HEK293 (cell line): ENCODE measurements around the gene MRPL19.

Experiments used
- EGR2 ChIP-seq: fragments of 450-650 bp; formaldehyde crosslinking; IDR thresholded peaks from 2 replicates; pipeline ENCODE4 v1.5.1; 2016; ENCODE audit warnings: low read depth, missing biosample characterization, missing genetic modification characterization
- GFI1B ChIP-seq: fragments of 450-650 bp; formaldehyde crosslinking; IDR thresholded peaks from 2 replicates; pipeline ENCODE4 v1.5.1; 2016; ENCODE audit warnings: missing biosample characterization, missing genetic modification characterization
- GLI4 ChIP-seq: fragments of 450-650 bp; formaldehyde crosslinking; IDR thresholded peaks from 2 replicates; pipeline ENCODE4 v1.5.1; 2016; ENCODE audit warnings: missing biosample characterization, missing genetic modification characterization
- KLF10 ChIP-seq: fragments of 450-650 bp; IDR thresholded peaks from 2 replicates; pipeline ENCODE4 v1.5.1; 2018; ENCODE audit warnings: missing biosample characterization, mild to moderate bottlenecking, missing genetic modification characterization
- KLF17 ChIP-seq: fragments of 450-650 bp; formaldehyde crosslinking; IDR thresholded peaks from 2 replicates; pipeline ENCODE4 v1.5.1; 2016; ENCODE audit warnings: missing biosample characterization, missing genetic modification characterization
- OVOL3 ChIP-seq: fragments of 450-650 bp; formaldehyde crosslinking; IDR thresholded peaks from 2 replicates; pipeline ENCODE4 v1.5.1; 2016; ENCODE audit warnings: missing biosample characterization, missing genetic modification characterization
- RBAK ChIP-seq: fragments of 450-650 bp; formaldehyde crosslinking; IDR thresholded peaks from 2 replicates; pipeline ENCODE4 v1.5.1; 2016; ENCODE audit warnings: missing biosample characterization, missing genetic modification characterization
- SALL2 ChIP-seq: fragments of 450-650 bp; formaldehyde crosslinking; IDR thresholded peaks from 2 replicates; pipeline ENCODE4 v1.5.0; 2017; ENCODE audit warnings: missing biosample characterization, mild to moderate bottlenecking, missing genetic modification characterization, borderline replicate concordance
- SCRT2 ChIP-seq: fragments of 450-650 bp; formaldehyde crosslinking; IDR thresholded peaks from 2 replicates; pipeline ENCODE4 v1.5.1; 2016; ENCODE audit warnings: missing biosample characterization, missing genetic modification characterization
- ZBTB8A ChIP-seq: fragments of 450-650 bp; formaldehyde crosslinking; IDR thresholded peaks from 2 replicates; pipeline ENCODE4 v1.5.1; 2016; ENCODE audit warnings: missing biosample characterization, missing genetic modification characterization
- ZNF138 ChIP-seq: fragments of 450-650 bp; formaldehyde crosslinking; IDR thresholded peaks from 2 replicates; pipeline ENCODE4 v1.5.1; 2016; ENCODE audit warnings: missing biosample characterization, missing genetic modification characterization, borderline replicate concordance
- ZNF157 ChIP-seq: fragments of 450-650 bp; formaldehyde crosslinking; IDR thresholded peaks from 2 replicates; pipeline ENCODE4 v1.5.1; 2016; ENCODE audit warnings: missing biosample characterization, missing genetic modification characterization
- ZNF16 ChIP-seq: fragments of 450-650 bp; formaldehyde crosslinking; IDR thresholded peaks from 2 replicates; pipeline ENCODE4 v1.5.1; 2016; ENCODE audit warnings: low read depth, missing biosample characterization, missing genetic modification characterization
- ZNF169 ChIP-seq: fragments of 450-650 bp; formaldehyde crosslinking; IDR thresholded peaks from 2 replicates; pipeline ENCODE4 v1.5.1; 2016; ENCODE audit warnings: missing biosample characterization, missing genetic modification characterization
- ZNF211 ChIP-seq: fragments of 450-650 bp; formaldehyde crosslinking; IDR thresholded peaks from 2 replicates; pipeline ENCODE4 v1.5.1; 2016; ENCODE audit warnings: low read depth, missing biosample characterization, missing genetic modification characterization
- ZNF266 ChIP-seq: fragments of 450-650 bp; formaldehyde crosslinking; IDR thresholded peaks from 2 replicates; pipeline ENCODE4 v1.5.1; 2016; ENCODE audit warnings: missing biosample characterization, missing genetic modification characterization, low read depth
- ZNF311 ChIP-seq: fragments of 450-650 bp; formaldehyde crosslinking; IDR thresholded peaks from 2 replicates; pipeline ENCODE4 v1.5.1; 2017; ENCODE audit warnings: missing biosample characterization, missing genetic modification characterization, borderline replicate concordance
- ZNF404 ChIP-seq: fragments of 450-650 bp; formaldehyde crosslinking; IDR thresholded peaks from 2 replicates; pipeline ENCODE4 v1.5.1; 2017; ENCODE audit warnings: missing biosample characterization, missing genetic modification characterization
- ZNF473 ChIP-seq: fragments of 450-650 bp; formaldehyde crosslinking; IDR thresholded peaks from 2 replicates; pipeline ENCODE4 v1.5.1; 2017; ENCODE audit warnings: missing biosample characterization, missing genetic modification characterization
- ZNF544 ChIP-seq: fragments of 450-650 bp; formaldehyde crosslinking; IDR thresholded peaks from 2 replicates; pipeline ENCODE4 v1.5.0; 2017; ENCODE audit warnings: missing biosample characterization, missing genetic modification characterization
- ZNF560 ChIP-seq: fragments of 450-650 bp; formaldehyde crosslinking; IDR thresholded peaks from 2 replicates; pipeline ENCODE4 v1.5.1; 2017; ENCODE audit warnings: missing biosample characterization, missing genetic modification characterization, borderline replicate concordance
- ZNF654 ChIP-seq: fragments of 450-650 bp; formaldehyde crosslinking; IDR thresholded peaks from 2 replicates; pipeline ENCODE4 v1.5.1; 2016; ENCODE audit warnings: low read depth, missing biosample characterization, missing genetic modification characterization
- ZNF670 ChIP-seq: fragments of 450-650 bp; formaldehyde crosslinking; IDR thresholded peaks from 2 replicates; pipeline ENCODE4 v1.5.1; 2016; ENCODE audit warnings: missing biosample characterization, missing genetic modification characterization, low read depth
- ZNF692 ChIP-seq: fragments of 450-650 bp; formaldehyde crosslinking; IDR thresholded peaks from 2 replicates; pipeline ENCODE4 v1.5.1; 2016; ENCODE audit warnings: missing biosample characterization, missing genetic modification characterization
- ZNF701 ChIP-seq: fragments of 450-650 bp; formaldehyde crosslinking; IDR thresholded peaks from 2 replicates; pipeline ENCODE4 v1.5.1; 2016; ENCODE audit warnings: missing biosample characterization, missing genetic modification characterization
- ZNF792 ChIP-seq: fragments of 450-650 bp; formaldehyde crosslinking; IDR thresholded peaks from 2 replicates; pipeline ENCODE4 v1.5.1; 2016; ENCODE audit warnings: missing biosample characterization, missing genetic modification characterization
- ZSCAN23 ChIP-seq: fragments of 450-650 bp; formaldehyde crosslinking; IDR thresholded peaks from 2 replicates; pipeline ENCODE4 v1.5.1; 2016; ENCODE audit warnings: missing biosample characterization, missing genetic modification characterization
- TF ChIP-seq, protein P1 (sequence below): fragments of 450-650 bp; formaldehyde crosslinking; IDR thresholded peaks from 2 replicates; pipeline ENCODE4 v1.5.1; 2016; ENCODE audit warnings: missing biosample characterization, missing genetic modification characterization
- TF ChIP-seq, protein P2 (sequence below): fragments of 450-650 bp; formaldehyde crosslinking; IDR thresholded peaks from 2 replicates; pipeline ENCODE4 v1.5.1; 2016; ENCODE audit warnings: missing biosample characterization, missing genetic modification characterization
- TF ChIP-seq, protein P3 (sequence below): fragments of 450-650 bp; formaldehyde crosslinking; IDR thresholded peaks from 2 replicates; pipeline ENCODE4 v1.5.0; 2017; ENCODE audit warnings: missing biosample characterization, missing genetic modification characterization, borderline replicate concordance
- TF ChIP-seq, protein P4 (sequence below): fragments of 450-650 bp; formaldehyde crosslinking; optimal IDR thresholded peaks from 2 replicates; pipeline ENCODE3; 2016; ENCODE audit warnings: missing biosample characterization, mild to moderate bottlenecking, missing genetic modification characterization

The MRPL19 gene

GRCh38 chr2:75710577-75711253 lies 64.1 kb downstream of the MRPL19 start, which contains the start of gene GCFC2 (continued):
- TF ChIP-seq EGR2 (0 out of 2 replicates have a peak, but pooled peaks have one; percentile 29), OVOL3 (tag by site-specific recombination) (no peak), KLF10 (no peak), RBAK (tag by site-specific recombination) (no peak), KLF17 (tag by site-specific recombination) (no peak), ZNF211 (tag by site-specific recombination) (no peak), ZNF16 (tag by site-specific recombination) (no peak), ZNF692 (tag by site-specific recombination) (peak; percentile 65; the same call in 1 of the 2 replicates), ZNF473 (tag by site-specific recombination) (no peak), ZNF792 (tag by site-specific recombination) (no peak), ZNF266 (tag by site-specific recombination) (no peak), SCRT2 (tag by site-specific recombination) (no peak), ZNF138 (tag by site-specific recombination) (no peak), ZNF169 (tag by site-specific recombination) (no peak), ZNF670 (no peak), ZNF654 (tag by site-specific recombination) (no peak), SALL2 (no peak), GLI4 (tag by site-specific recombination) (no peak), ZNF157 (tag by site-specific recombination) (no peak), GFI1B (tag by site-specific recombination) (no peak), ZNF544 (tag by site-specific recombination) (no peak), ZSCAN23 (tag by site-specific recombination) (no peak), ZNF701 (tag by site-specific recombination) (no peak), ZNF560 (no peak), ZNF311 (tag by site-specific recombination) (no peak), ZNF404 (tag by site-specific recombination) (no peak), ZBTB8A (peak; percentile 93)
- TF ChIP-seq, protein P1, sequence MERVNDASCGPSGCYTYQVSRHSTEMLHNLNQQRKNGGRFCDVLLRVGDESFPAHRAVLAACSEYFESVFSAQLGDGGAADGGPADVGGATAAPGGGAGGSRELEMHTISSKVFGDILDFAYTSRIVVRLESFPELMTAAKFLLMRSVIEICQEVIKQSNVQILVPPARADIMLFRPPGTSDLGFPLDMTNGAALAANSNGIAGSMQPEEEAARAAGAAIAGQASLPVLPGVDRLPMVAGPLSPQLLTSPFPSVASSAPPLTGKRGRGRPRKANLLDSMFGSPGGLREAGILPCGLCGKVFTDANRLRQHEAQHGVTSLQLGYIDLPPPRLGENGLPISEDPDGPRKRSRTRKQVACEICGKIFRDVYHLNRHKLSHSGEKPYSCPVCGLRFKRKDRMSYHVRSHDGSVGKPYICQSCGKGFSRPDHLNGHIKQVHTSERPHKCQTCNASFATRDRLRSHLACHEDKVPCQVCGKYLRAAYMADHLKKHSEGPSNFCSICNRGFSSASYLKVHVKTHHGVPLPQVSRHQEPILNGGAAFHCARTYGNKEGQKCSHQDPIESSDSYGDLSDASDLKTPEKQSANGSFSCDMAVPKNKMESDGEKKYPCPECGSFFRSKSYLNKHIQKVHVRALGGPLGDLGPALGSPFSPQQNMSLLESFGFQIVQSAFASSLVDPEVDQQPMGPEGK (tag by site-specific recombination) = peak; percentile 54; the same call in 1 of the 2 replicates
- TF ChIP-seq, protein P2, sequence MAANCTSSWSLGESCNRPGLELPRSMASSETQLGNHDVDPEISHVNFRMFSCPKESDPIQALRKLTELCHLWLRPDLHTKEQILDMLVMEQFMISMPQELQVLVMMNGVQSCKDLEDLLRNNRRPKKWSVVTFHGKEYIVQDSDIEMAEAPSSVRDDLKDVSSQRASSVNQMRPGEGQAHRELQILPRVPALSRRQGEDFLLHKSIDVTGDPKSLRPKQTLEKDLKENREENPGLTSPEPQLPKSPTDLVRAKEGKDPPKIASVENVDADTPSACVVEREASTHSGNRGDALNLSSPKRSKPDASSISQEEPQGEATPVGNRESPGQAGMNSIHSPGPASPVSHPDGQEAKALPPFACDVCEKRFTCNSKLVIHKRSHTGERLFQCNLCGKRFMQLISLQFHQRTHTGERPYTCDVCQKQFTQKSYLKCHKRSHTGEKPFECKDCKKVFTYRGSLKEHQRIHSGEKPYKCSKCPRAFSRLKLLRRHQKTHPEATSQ (tag by site-specific recombination) = peak; percentile 60; the same call in 1 of the 2 replicates
- TF ChIP-seq, protein P3, sequence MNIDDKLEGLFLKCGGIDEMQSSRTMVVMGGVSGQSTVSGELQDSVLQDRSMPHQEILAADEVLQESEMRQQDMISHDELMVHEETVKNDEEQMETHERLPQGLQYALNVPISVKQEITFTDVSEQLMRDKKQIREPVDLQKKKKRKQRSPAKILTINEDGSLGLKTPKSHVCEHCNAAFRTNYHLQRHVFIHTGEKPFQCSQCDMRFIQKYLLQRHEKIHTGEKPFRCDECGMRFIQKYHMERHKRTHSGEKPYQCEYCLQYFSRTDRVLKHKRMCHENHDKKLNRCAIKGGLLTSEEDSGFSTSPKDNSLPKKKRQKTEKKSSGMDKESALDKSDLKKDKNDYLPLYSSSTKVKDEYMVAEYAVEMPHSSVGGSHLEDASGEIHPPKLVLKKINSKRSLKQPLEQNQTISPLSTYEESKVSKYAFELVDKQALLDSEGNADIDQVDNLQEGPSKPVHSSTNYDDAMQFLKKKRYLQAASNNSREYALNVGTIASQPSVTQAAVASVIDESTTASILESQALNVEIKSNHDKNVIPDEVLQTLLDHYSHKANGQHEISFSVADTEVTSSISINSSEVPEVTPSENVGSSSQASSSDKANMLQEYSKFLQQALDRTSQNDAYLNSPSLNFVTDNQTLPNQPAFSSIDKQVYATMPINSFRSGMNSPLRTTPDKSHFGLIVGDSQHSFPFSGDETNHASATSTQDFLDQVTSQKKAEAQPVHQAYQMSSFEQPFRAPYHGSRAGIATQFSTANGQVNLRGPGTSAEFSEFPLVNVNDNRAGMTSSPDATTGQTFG (tag by site-specific recombination) = no peak
- TF ChIP-seq, protein P4, sequence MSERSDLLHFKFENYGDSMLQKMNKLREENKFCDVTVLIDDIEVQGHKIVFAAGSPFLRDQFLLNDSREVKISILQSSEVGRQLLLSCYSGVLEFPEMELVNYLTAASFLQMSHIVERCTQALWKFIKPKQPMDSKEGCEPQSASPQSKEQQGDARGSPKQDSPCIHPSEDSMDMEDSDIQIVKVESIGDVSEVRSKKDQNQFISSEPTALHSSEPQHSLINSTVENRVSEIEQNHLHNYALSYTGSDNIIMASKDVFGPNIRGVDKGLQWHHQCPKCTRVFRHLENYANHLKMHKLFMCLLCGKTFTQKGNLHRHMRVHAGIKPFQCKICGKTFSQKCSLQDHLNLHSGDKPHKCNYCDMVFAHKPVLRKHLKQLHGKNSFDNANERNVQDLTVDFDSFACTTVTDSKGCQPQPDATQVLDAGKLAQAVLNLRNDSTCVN (tag by site-specific recombination) = peak; percentile 96
